AG09309 (cell line): ENCODE results near the gene RDH16.
"Not testable (repeated sequence)": the region's sequence is repeated elsewhere in the genome, so short reads cannot be mapped to it uniquely, and the experiment has no call there.

ENCODE experiments used
- DNase-seq: peaks from one replicate; pipeline ENCODE4 v3.0.0-alpha.2; 2010; ENCODE audit warnings: low read depth
- H3K4me3 ChIP-seq: 2 replicates; pipeline ENCODE4 v1.5.1; 2011; ENCODE audit warnings: mild to moderate bottlenecking, low read depth, low read length, moderate library complexity; ENCODE audit not compliant: control insufficient read depth
- CTCF ChIP-seq: IDR thresholded peaks from 2 replicates; pipeline ENCODE4 v1.5.1; 2011; ENCODE audit warnings: mild to moderate bottlenecking, low read depth, low read length, inconsistent platforms; ENCODE audit not compliant: insufficient read depth, control insufficient read depth; ENCODE audit errors: missing control alignments

Gene RDH16

DNA sequence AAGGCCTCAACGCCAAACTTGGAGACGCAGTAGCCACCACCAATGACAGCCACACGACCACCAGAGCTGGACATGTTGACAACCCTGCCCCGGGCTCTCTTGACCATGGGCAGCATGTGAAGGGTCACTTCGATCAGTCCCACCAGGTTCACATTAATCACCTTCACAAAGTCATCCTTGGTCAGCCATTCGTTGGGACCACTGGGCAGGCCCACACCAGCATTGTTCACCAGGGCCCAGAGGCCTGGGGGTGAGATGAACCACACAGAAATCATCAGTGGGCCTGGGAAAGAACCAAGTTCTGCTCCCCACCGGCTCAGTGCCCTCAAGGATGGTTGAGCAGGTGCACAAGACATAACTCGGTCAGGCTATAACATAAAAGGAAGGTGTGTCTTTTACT lies 27.2 kb downstream of the RDH16 start:
- no peak for DNase-seq
- no peak overlapping the region for H3K4me3 ChIP-seq
- no peak for TF ChIP-seq CTCF

- no peak for TF ChIP-seq CTCF
- H3K4me3 ChIP-seq = no peak overlapping the region
- no peak for DNase-seq
These were observed 27.6 kb downstream of the RDH16 start for GRCh38 chr12:56929780-56930179.

DNA sequence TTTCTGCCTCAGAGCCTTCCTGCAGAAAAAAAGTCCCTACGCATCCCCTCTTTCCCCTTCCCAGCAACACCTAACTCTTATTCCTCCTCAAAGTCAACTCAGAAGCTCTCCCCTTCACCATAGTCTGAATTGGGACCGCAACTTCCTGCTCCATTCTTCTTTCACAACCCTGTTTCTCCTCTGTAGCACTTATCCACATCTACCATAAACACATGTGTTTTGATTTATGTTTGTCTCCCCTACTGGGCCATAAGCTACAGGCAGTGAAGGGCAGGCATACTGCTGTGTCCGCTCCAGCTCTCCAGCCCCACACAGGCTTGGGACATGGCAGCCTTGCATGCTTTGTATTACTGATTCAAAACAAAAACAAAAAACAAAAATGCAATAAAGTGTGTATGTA lies 29.1 kb downstream of the RDH16 start:
- DNase-seq = no peak
- TF ChIP-seq CTCF = no peak
- H3K4me3 ChIP-seq = no peak overlapping the region

DNA sequence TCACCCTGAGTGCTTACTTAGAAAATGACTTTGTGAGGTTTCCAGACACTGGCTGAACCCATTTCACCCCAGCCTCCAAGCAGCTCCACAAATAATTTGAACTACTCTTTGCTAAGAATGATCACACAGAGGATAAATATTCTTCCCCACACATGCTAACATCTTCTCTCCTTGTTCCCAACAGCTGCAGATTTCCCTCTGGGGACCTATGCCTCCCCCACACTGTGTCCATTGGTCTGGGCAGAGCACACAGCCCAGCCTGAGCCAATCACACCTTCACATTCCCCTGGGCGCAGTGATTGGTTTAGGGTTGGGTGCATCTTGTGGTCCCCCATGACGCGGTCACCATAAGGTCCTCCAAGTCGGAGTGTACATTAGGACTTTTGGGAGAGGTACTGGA lies 30.1 kb downstream of the RDH16 start:
- no peak overlapping the region for H3K4me3 ChIP-seq
- DNase-seq = no peak
- TF ChIP-seq CTCF = no peak

GRCh38 chr12:56922031-56922430 lies 35.4 kb downstream of the RDH16 start:
- H3K4me3 ChIP-seq = no peak overlapping the region
- no peak for TF ChIP-seq CTCF

DNA sequence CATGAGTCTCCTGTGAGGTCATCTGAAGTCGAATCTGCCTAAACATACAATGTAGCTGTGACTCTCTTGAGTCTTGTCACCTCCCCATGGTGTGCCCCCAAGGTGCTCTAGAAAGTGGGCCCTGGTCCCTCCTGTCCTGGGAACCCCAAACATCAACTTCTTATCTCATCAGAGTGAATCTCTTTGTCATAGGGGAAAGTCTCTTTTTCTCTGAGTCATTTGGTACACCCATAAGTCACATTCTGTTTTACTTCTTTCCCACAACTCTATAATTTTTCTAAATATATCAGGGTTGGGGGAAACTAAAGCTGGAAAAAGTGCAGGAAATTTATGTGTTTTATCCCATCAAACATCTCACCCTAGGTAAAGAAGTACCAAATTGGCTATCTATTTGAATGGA lies 36.1 kb downstream of the RDH16 start:
- no peak for DNase-seq
- H3K4me3 ChIP-seq = no peak overlapping the region
- no peak for TF ChIP-seq CTCF

More at GRCh38 chr12:56922031-56922430, 35.4 kb downstream of the RDH16 start:
- DNase-seq = no peak

DNA sequence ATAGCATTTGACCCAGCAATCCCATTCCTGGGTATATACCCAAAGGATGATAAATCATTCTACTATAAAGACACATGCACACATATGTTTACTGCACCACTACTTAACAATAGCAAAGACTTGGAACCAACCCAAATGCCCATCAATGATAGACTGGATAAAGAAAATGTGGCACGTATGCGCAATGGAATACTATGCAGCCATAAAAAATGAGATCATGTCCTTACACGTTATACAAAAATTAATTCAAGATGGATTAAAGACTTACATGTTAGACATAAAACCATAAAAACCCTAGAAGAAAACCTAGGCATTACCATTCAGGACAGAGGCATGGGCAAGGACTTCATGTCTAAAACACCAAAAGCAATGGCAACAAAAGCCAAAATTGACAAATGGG lies 39.3 kb downstream of the RDH16 start:
- not testable (repeated sequence) for DNase-seq, H3K4me3 ChIP-seq
